Heart left ventricle (tissue), 13 donors: ENCODE results near the gene CRHBP.
"Not testable (repeated sequence)": the region's sequence is repeated elsewhere in the genome, so short reads cannot be mapped to it uniquely, and the experiment has no call there.

Source experiments
- CTCF ChIP-seq, 12 donors: fragments of 200-600 bp; sonication (generic) in 4 of 12; IDR thresholded peaks; one replicate each; pipeline versions ENCODE4 v1.5.0 to v1.8.0; 2018 to 2022; ENCODE audit warnings: antibody characterized with exemption in 12 of 12, mild to moderate bottlenecking in 5 of 12
- POLR2A ChIP-seq, 2 donors: fragments of 450-650 bp; IDR thresholded peaks; one replicate each; pipeline ENCODE4 v1.6.1; 2017; ENCODE audit warnings: antibody characterized with exemption in 2 of 2, mild to moderate bottlenecking in 2 of 2, moderate library complexity in 2 of 2
- donor health status: ischemic (EF 13 %, LVEDD 7.1; RV severe dilation, severe dysfunction).
- donor health status: DM: no; HTN: yes; CAD: no.
- donor health status: DM: no; HTN: no; CAD: no.
- donor health status: ischemic (EF 25% LVEDD 6.9; RV normal size, moderate dysfunction).
- donor health status: ischemic (EF 25% LVEDD 5.7; RV mildly dilated, moderate dysfunction).
- donor health status: ischemic (EF 35%, LVEDD 5.7; RV mildly dilated, moderate dysfunction).
- donor health status: nonischemic (EF 11% LVEDD 7.7; RV severe dilation, severe dysfunction).
- donor health status: DM: yes; HTN: yes; CAD: no.
- donor health status: PGD.
- donor health status: ischemic (EF 29% LVEDD 5.4; RV normal size, mild dysfunction).
- donor health status: nonischemic (EF 23%, LVEDD 6.1; RV moderate dilation, normal function).

- TF ChIP-seq CTCF, POLR2A (IDR thresholded peaks at IDR 0.05): not testable (repeated sequence)
Measured at GRCh38 chr5:76945238-76945637, 7.6 kb upstream of the CRHBP start.
